Fibroblast of skin of abdomen (primary cell): ENCODE measurements around the gene TMX4. TPM values are rescaled to one million over a fixed set of nuclear protein-coding genes. Genes with fewer than 3 reads are reported as not detected.
"Not testable (repeated sequence)": the region's sequence is repeated elsewhere in the genome, so short reads cannot be mapped to it uniquely, and the experiment has no call there.

Source experiments
- DNase-seq: peaks from one replicate; pipeline ENCODE4 v3.0.0-alpha.2; 2013
- polyA plus RNA-seq, 2 experiments: library from polyadenylated mRNA; unstranded; fragments of 120-200 nt; gene quantifications; one replicate each; pipeline ENCODE4 v1.2.1, GENCODE V29; 2013; ENCODE audit not compliant: insufficient read length in 2 of 2

Gene TMX4
- polyA plus RNA-seq (2013, experiment 1 of 2; ENCODE audit: insufficient read length) = 16.3 TPM
- polyA plus RNA-seq (2013, experiment 2 of 2; ENCODE audit: insufficient read length) = 14.9 TPM

- peak; percentile 93 for DNase-seq
These were observed at the start of gene TMX4 for GRCh38 chr20:8019246-8019997. Gene TMX4, minus strand, starts transcription at chr20:8019761. Its CDS starts 148 bp downstream, at chr20:8019613.

GRCh38 chr20:8067082-8067481, 47.5 kb upstream of the TMX4 start:
- no peak for DNase-seq

- DNase-seq = no peak
These were observed 47.1 kb upstream of the TMX4 start for GRCh38 chr20:8066662-8067061.

- no peak for DNase-seq
These were observed 46.1 kb upstream of the TMX4 start for GRCh38 chr20:8065691-8066090.

GRCh38 chr20:8062756-8063155, 43.2 kb upstream of the TMX4 start:
- DNase-seq = no peak

GRCh38 chr20:8061861-8062518, 42.4 kb upstream of the TMX4 start:
- DNase-seq = no peak

- no peak for DNase-seq
These were observed 41.4 kb upstream of the TMX4 start for GRCh38 chr20:8060977-8061376.

GRCh38 chr20:8057871-8058270, 38.3 kb upstream of the TMX4 start:
- no peak for DNase-seq

GRCh38 chr20:8055096-8055495, 35.5 kb upstream of the TMX4 start:
- no peak for DNase-seq

- no peak for DNase-seq
These were observed 30.7 kb upstream of the TMX4 start for GRCh38 chr20:8050157-8050837.

- peak; percentile 4 for DNase-seq
These were observed 29.7 kb upstream of the TMX4 start for GRCh38 chr20:8049310-8049709.

- DNase-seq = no peak
These were observed 26.4 kb upstream of the TMX4 start for GRCh38 chr20:8045946-8046345.

GRCh38 chr20:8043687-8044282, 24.2 kb upstream of the TMX4 start:
- peak; percentile 45 for DNase-seq

- no peak for DNase-seq
These were observed 19.5 kb upstream of the TMX4 start for GRCh38 chr20:8039042-8039441.

- no peak for DNase-seq
These were observed 17.2 kb upstream of the TMX4 start for GRCh38 chr20:8036771-8037170.

- no peak for DNase-seq
These were observed 13.7 kb upstream of the TMX4 start for GRCh38 chr20:8033151-8033841.

GRCh38 chr20:8032499-8032898, 12.9 kb upstream of the TMX4 start:
- no peak for DNase-seq

GRCh38 chr20:8031539-8031938, 12.0 kb upstream of the TMX4 start:
- DNase-seq = not testable (repeated sequence)

- no peak for DNase-seq
These were observed 2.1 kb upstream of the TMX4 start for GRCh38 chr20:8021541-8022269.

- no peak for DNase-seq
These were observed 936 bp upstream of the TMX4 start for GRCh38 chr20:8020314-8021079.

- no peak for DNase-seq
These were observed 362 bp upstream of the TMX4 start for GRCh38 chr20:8019998-8020247.

GRCh38 chr20:8018958-8019245, 659 bp downstream of the TMX4 start:
- peak; percentile 41 for DNase-seq
